MM.1S (cell line): ENCODE measurements around the gene ALG5.

Experiments used
- CTCF ChIP-seq: fragments of 300-600 bp; sonication (generic); IDR thresholded peaks from 2 replicates; pipeline ENCODE4 v1.5.1; 2016; ENCODE audit warnings: antibody characterized with exemption, low read length, mixed read lengths
- EZH2 ChIP-seq: fragments of 300-600 bp; sonication (generic); optimal IDR thresholded peaks from 2 replicates; pipeline ENCODE3; 2017; ENCODE audit warnings: low read depth, mild to moderate bottlenecking, antibody characterized with exemption, low read length, mixed read lengths
- EZH2phosphoT487 ChIP-seq: fragments of 300-600 bp; sonication (generic); IDR thresholded peaks from 2 replicates; pipeline ENCODE4 v1.6.1; 2018; ENCODE audit warnings: antibody characterized with exemption, low read length

DNA sequence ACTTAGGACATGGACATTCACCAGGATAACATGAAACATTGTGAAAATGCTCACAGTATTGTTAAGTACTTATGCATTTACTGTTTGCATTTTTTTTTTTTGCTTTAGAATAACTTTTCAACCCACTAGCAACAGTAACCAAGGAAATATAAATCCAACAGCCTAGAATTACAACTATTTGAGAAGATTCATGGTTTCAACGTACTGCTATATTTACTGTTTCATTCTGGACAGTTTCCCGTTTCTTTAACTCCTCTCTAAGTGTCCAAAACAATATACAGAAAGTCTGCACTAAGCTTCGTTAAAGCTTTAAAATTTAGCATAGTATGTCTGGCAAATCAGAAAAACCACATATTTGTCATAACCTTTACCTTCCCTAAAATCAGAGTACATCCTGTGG lies 81.8 kb downstream of the ALG5 start:
- no peak for TF ChIP-seq EZH2
- no peak for TF ChIP-seq CTCF
- TF ChIP-seq EZH2phosphoT487: no peak
